8988T (cell line): ENCODE data around the gene TIMM44.
A peak's percentile ranks its signal among the peaks of the same experiment; 100 is the strongest.
"Not testable (repeated sequence)": the region's sequence is repeated elsewhere in the genome, so short reads cannot be mapped to it uniquely, and the experiment has no call there.

Experiments used
- DNase-seq: peaks from one replicate; pipeline ENCODE4 v3.0.0; 2011

Gene TIMM44

DNA sequence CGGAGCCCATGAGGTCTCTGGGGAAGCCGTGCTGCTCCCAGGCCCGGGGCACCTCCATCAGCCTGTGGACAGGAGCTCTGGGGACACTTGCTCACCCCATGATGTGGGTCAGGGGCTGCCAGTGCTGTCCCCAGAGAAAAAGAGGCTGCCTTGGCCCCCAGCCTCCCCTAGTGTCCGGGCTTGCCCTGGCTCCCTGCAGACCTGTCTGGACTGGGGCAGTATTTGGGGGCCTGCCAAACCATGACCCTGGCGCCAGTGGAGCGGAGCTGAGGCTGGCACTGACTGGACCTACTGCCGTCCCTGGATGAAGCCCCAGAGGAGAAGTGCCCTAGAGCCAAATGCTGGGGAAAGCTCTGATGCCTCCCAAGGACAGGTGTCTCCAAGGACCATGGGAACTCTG, 31.6 kb upstream of the TIMM44 start:
- DNase-seq, result no peak

DNA sequence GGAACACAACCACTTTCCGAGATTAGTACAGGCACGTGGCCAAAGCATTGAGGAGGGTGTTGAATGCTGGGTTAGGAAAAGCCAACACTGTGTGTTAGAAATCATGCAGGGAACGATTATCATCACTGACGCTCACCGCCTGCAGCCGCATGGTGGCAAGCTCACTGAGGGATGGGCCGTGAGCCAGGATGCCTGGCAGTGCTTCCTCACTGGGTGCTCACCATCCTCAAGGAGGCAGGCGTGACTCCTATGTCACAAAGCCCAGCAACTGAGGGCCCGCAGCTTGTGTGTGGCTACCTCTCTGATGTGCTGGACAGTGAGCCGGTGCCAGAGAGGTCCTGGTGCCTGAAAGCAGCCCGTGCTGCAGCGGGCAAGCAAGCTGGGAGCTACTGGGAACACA, 30.4 kb upstream of the TIMM44 start:
- no peak for DNase-seq

DNA sequence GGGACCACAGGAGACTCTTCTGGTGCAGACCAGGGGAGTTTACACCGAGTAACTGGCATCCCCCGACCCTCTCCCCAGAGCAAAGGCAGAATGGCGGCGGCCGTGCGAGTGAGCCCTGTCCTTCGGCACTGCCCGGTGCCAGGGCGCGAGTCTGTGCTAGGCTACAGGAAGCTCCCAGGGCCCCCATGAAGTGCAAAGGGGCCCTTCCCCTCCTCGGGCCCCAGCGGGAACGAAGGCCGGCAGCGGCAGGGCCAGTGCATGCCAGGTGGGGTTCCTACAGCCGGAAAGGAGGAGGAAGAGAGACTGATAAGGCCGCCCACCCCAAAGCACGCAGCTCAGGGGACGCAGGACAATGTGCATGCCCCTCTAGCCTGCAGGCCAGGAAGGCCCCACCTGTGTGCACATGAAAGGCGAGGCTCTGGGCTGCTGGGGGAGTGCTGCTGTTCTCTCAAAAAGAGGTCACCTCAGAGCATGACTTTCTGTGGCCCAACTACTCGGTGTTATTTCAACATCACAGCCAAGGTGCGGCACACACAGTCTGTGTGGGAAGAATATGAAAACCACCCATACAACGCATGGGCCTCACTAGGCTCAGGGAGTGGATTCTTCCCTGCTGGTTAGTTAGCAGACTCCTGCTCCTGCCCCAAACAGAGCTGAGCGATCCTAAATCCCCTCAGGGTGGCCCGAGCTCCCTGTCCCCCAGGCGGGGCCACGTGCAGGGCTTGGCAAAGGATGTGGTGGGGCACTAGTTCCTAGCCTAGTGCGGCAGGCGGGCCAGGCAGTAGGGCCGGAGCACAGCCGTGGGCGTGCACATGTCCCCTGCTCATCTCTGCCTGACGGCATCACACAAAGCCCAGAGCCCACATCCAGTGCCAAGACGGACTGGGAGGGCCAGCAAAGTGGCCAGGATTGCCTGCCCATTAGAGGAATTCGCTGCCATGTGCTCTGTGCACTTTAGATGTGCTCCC, 28.4 kb upstream of the TIMM44 start:
- DNase-seq, result no peak

- DNase-seq, result peak; percentile 44
Observed at GRCh38 chr19:7970716-7971448, 27.4 kb upstream of the TIMM44 start.

DNA sequence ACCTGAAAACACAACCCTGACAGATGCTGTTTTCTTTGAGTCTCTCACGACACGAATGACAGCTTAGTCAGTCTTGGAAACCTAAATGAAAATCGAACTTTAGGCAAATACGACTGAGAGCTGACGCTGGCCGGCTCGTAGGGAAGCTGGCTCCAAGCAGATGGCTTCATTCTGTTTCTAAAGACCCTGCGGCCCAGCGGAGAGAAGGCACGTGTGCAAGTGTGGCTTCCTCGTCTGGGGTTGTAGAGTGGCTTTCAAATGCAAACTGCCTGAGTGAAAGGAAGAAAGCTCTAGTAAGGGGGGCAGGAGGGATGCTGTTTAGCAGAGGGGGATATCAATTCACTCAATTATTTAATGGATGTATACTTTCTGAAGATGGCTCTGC, 26.1 kb upstream of the TIMM44 start:
- no peak for DNase-seq

- no peak for DNase-seq
Observed at GRCh38 chr19:7968796-7969554, 25.5 kb upstream of the TIMM44 start.

DNA sequence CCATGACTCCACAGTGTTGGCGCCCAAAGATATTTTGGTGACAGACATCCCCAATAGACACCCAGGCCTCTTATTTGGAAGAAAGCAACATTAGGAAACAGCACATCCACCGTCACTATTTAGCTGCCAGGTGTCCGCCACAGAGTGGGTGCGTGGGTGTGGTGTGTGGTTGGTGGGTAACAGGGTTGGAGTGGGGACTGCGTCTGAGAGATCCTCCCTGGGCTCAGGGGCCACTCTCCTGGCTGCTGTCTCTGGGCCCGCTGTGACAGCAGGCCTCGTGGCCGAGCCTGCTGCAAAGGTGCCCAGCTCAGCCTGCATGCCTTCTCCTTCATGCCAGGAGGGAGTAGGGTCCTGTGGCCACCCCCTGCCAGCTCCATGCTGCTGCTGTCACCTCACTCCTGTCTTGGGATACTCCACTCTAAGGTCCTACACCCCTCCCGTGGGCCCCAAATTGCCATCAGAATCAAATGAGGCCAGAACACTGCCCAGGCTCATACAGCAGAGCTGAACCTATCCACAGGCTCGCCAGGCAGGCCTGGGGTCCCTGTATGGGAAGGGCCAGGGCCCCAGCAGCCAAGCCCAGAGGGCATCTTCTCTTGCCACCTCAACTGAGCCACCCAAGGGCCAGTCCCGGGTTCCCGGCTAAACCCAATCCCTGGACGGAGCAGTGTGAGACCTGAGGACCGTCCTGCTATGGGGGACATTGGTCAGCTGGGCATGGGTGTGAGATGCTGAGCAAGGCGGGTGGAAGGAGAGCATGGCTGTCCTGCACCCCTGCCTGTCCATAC, 24.7 kb upstream of the TIMM44 start:
- DNase-seq, result no peak

- no peak for DNase-seq
Observed at GRCh38 chr19:7965921-7966665, 22.6 kb upstream of the TIMM44 start.

GRCh38 chr19:7965259-7965841, 21.9 kb upstream of the TIMM44 start:
- DNase-seq, result no peak

DNA sequence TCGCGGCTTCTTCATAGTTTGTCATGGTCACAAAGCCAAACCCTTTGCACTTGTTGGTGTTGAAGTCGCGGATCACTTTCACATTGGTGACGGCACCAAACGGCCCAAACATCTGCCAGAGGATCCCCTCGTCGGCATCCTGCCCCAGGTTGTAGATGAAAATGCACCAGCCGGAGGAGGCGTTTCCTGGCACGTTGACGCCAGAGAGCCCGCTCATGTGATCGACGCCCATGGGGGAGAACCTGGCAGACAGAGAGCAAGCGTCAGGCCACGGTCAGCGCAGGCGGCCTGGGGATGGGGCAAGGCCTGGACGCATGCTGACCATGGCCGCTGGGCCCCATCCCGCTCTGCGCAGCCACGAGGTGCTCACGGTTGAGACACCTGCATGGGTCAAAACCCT, 20.1 kb upstream of the TIMM44 start:
- DNase-seq, result no peak

GRCh38 chr19:7962644-7963268, 19.3 kb upstream of the TIMM44 start:
- no peak for DNase-seq

- DNase-seq, result no peak
Observed at GRCh38 chr19:7961920-7962626, 18.6 kb upstream of the TIMM44 start.

GRCh38 chr19:7961082-7961481, 17.6 kb upstream of the TIMM44 start:
- DNase-seq, result not testable (repeated sequence)

DNA sequence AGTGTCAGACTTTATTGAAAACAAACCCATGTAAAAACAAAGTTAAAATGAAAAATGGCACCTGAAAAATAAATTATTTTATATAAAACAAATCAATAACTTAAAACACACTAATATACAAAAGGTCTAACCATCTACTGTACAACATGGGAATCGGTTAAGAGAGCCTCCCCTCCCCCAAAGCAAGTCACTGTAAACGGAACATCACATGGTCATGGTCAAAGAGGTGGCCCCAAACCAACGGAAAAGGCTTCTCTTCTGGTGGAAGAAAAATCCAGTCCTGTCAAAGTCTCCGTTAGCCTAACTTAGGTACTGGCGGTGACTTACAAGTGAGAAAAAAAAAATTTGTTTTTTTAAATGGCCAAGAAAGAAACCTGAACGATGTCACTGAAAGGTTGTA, 15.7 kb upstream of the TIMM44 start:
- DNase-seq, result no peak

GRCh38 chr19:7955696-7956095, 12.2 kb upstream of the TIMM44 start:
- DNase-seq, result no peak

DNA sequence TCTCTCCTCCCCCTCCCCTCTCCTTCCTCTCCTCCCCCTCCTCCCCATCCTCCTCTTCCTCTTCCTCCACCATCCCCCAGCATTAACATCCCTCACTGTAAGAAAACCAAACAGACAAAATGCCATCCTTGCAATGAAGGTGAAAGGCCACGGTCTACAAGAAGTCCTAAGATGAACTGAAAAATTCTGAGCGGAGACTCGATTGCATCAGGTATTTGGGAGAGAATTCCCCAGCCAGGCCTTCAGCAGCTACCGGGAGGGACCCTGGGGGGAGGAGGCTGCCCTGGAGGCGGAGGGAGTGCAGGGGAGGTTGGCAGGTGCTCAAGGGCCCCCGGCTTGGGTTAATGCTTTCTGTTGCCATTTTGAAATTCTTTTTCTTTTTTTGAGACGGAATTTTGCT, 10.1 kb upstream of the TIMM44 start:
- no peak for DNase-seq

GRCh38 chr19:7953060-7953459, 9.6 kb upstream of the TIMM44 start:
- DNase-seq, result no peak

GRCh38 chr19:7947939-7948338, 4.5 kb upstream of the TIMM44 start:
- DNase-seq, result no peak

- no peak for DNase-seq
Observed at GRCh38 chr19:7944177-7944761, 803 bp upstream of the TIMM44 start.

DNA sequence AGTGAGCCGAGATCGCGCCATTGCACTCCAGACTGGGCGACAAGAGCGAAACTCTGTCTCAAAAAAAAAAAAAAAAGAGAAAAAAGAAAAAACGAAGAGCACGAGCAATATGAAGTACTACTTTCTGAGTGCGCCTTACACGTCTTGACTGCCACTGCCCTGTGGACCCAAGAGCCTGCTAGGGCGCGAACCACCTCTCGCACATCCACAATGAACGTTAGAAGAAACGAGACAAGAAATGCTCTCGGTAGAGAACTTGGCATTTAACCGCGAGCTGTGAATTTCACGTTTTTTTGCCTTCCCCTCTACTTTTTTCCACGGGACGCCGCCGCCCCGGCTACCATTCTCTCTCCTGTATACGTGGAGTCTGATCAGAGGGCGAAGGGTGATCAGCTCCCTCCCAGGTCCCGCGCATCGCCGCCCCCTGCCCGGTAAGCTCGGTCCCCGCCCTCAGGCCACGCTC, 454 bp downstream of the TIMM44 start:
- DNase-seq, result no peak
